Right lobe of liver (tissue), 4 donors: ENCODE data around the gene TSNAXIP1.

Experiments
- POLR2A ChIP-seq: fragments of 450-650 bp; IDR thresholded peaks from one replicate; pipeline ENCODE4 v1.6.1; 2017; ENCODE audit warnings: antibody characterized with exemption, mild to moderate bottlenecking
- TF ChIP-seq, protein P1 (sequence below), 4 donors: fragments of 200-600 bp in 3 of 4; fragments of 450-650 bp in 1 of 4; IDR thresholded peaks; one replicate each; pipeline versions ENCODE4 v1.5.1 to v1.8.0; 2016 to 2022; ENCODE audit warnings: antibody characterized with exemption in 4 of 4, mild to moderate bottlenecking in 2 of 4
- donor health status: DM: no; HTN: no; CAD: no.
- donor health status: DM: no; HTN: no; CAD: no.
- donor health status: DM: no; HTN: yes; CAD: no.

DNA sequence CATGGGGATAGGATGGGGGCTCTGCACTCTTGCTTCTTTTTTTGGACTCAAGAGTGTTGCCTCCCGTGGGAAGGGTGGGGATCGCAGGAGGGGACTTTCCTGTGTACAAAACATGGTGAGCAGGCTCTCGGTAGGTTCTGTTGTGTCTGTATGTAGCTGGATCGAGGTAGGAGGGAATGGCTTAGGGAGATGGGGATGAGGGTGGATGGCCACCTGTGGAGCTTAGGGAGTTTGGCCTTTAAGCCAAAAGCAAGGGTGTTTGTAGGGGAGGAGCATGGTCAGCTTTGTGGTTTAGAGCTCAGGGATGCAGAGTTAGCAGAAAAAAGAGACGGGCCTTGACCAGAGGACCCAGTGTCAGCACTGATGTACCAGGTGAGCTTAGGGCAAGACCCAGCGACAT, 55.2 kb downstream of the TSNAXIP1 start:
- no peak for TF ChIP-seq POLR2A
- TF ChIP-seq, protein P1, sequence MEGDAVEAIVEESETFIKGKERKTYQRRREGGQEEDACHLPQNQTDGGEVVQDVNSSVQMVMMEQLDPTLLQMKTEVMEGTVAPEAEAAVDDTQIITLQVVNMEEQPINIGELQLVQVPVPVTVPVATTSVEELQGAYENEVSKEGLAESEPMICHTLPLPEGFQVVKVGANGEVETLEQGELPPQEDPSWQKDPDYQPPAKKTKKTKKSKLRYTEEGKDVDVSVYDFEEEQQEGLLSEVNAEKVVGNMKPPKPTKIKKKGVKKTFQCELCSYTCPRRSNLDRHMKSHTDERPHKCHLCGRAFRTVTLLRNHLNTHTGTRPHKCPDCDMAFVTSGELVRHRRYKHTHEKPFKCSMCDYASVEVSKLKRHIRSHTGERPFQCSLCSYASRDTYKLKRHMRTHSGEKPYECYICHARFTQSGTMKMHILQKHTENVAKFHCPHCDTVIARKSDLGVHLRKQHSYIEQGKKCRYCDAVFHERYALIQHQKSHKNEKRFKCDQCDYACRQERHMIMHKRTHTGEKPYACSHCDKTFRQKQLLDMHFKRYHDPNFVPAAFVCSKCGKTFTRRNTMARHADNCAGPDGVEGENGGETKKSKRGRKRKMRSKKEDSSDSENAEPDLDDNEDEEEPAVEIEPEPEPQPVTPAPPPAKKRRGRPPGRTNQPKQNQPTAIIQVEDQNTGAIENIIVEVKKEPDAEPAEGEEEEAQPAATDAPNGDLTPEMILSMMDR (IDR thresholded peaks at IDR 0.05): no peak
